Thyroid gland (tissue), 4 donors: ENCODE results near the gene PRKCA. TPM values are rescaled to one million over a fixed set of nuclear protein-coding genes. Genes with fewer than 3 reads are reported as not detected.

ENCODE experiments used
- DNase-seq, 2 donors: peaks; one replicate each; pipeline ENCODE4 v3.0.0-alpha.2; 2019
- H3K27ac ChIP-seq, 3 donors: fragments of 200-600 bp; sonication (generic); 1 replicate in 2 of 3; 2 replicates in 1 of 3; pipeline ENCODE4 v1.5.1; 2016 to 2019; ENCODE audit warnings: mild to moderate bottlenecking in 1 of 3, moderate library complexity in 1 of 3
- H3K27me3 ChIP-seq: fragments of 200-600 bp; sonication (generic); one replicate; pipeline ENCODE4 v1.5.1; 2019
- H3K36me3 ChIP-seq, 2 donors: fragments of 200-600 bp; sonication (generic); one replicate each; pipeline ENCODE4 v1.5.1; 2016 to 2019
- H3K4me1 ChIP-seq, 2 donors: fragments of 200-600 bp; sonication (generic); one replicate each; pipeline ENCODE4 v1.5.1; 2017 to 2019
- H3K4me3 ChIP-seq, 3 donors: fragments of 200-600 bp; sonication (generic); replicated peaks in 1 of 3; 1 replicate in 2 of 3; 2 replicates in 1 of 3; pipeline ENCODE4 v1.5.1; 2016; ENCODE audit warnings: mild to moderate bottlenecking in 1 of 3
- H3K9me3 ChIP-seq: fragments of 200-600 bp; sonication (generic); one replicate; pipeline ENCODE4 v1.5.1; 2017
- CTCF ChIP-seq, 6 experiments: fragments of 200-600 bp in 3 of 6; fragments of 450-650 bp in 3 of 6; sonication (generic) in 3 of 6; IDR thresholded peaks; one replicate each; pipeline ENCODE4 v1.5.1; 2016 to 2019; ENCODE audit warnings: antibody characterized with exemption in 6 of 6, mild to moderate bottlenecking in 2 of 6, inconsistent platforms in 1 of 6, moderate library complexity in 1 of 6
- POLR2A ChIP-seq, 2 donors: fragments of 450-650 bp; IDR thresholded peaks; one replicate each; pipeline ENCODE4 v1.6.1; 2017; ENCODE audit warnings: antibody characterized with exemption in 2 of 2, mild to moderate bottlenecking in 2 of 2, moderate library complexity in 1 of 2
- WGBS, 2 donors: methylation state at CpG; one replicate each; pipeline ENCODE4 v1.1.5; 2017; 5-methylcytosine and 5-hydroxymethylcytosine counted together
- intact Hi-C: fragments of 100-400 bp; cut with DNase I; formaldehyde crosslinking; loops from one replicate; pipeline ENCODE4 v1.15.1; 2023
- total RNA-seq, 4 donors: library from RNA; depleted of rRNA; stranded (reverse); fragments of >200 nt; gene quantifications; one replicate each; pipeline ENCODE4 v1.2.3, GENCODE V29; 2016

The PRKCA gene
- total RNA-seq, 4 donors from 2014 or later: 6.7 to 24.2 (median 15.3) TPM

- peak overlapping the region in 1 of 3 donors; percentile 28 for H3K27ac ChIP-seq
- 92% methylated on average over 12 to 16 of the region's 16 CpGs for WGBS, 2 donors
- no peak for DNase-seq
These were observed 373.0 kb downstream of the PRKCA start for GRCh38 chr17:66675273-66675990.

GRCh38 chr17:66675991-66676371, 373.6 kb downstream of the PRKCA start:
- WGBS, 2 donors: 70 to 73% methylated on average over 16 to 17 of the region's 17 CpGs
- peak; percentile 2 to 10 for DNase-seq

More at GRCh38 chr17:66675273-66675990, 373.0 kb downstream of the PRKCA start:
- no peaks in the 10 kb centered on the region for H3K9me3 ChIP-seq
- TF ChIP-seq POLR2A (IDR thresholded peaks at IDR 0.05): no peak
- TF ChIP-seq CTCF (IDR thresholded peaks at IDR 0.05): no peak
- no peaks in the 10 kb centered on the region for H3K4me1 ChIP-seq
- intact Hi-C loops: loop anchor here (10.0 kb wide), 1 partner anchor 421 kb away; no protein-coding TSS in a partner anchor
- no peaks in the 10 kb centered on the region for H3K36me3 ChIP-seq
- H3K27me3 ChIP-seq: no peaks in the 10 kb centered on the region
- H3K4me3 ChIP-seq: no peak overlapping the region

DNA sequence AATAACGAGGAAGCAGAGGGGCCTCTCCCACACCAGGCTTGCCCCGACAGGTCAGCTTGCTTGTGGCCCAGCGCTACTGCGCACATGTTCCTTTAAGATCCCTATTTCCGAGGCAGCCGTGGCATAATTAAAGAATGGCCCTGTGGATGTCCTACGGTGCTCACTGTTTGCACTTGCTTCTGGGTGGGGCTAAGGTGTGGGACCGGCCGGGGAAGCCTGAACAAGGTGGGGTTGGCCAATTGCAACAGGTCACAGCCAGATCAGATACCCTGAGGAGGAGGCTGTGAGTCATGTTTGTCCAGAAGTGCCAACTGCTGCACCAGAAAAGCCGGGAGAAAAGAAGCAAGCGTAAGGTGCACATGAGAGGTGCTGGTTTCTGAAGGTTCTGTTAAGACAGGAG, 374.0 kb downstream of the PRKCA start:
- Histone ChIP-seq H3K27me3 (no peaks in the 10 kb centered on the region), H3K27ac (peak overlapping the region in 1 of 3 donors; percentile 28), H3K4me1 (no peaks in the 10 kb centered on the region), H3K4me3 (no peak overlapping the region), H3K9me3 (no peaks in the 10 kb centered on the region), H3K36me3 (no peaks in the 10 kb centered on the region)
- intact Hi-C loops: loop anchor here (10.0 kb wide), 1 partner anchor 422 kb away; no protein-coding TSS in a partner anchor
- peak; percentile 3 to 5 for DNase-seq
- 63 to 65% methylated on average over 7 to 11 of the region's 11 CpGs for WGBS, 2 donors
- no peak for TF ChIP-seq POLR2A (IDR thresholded peaks at IDR 0.05)
- TF ChIP-seq CTCF (IDR thresholded peaks at IDR 0.05): no peak

More at GRCh38 chr17:66675991-66676371, 373.6 kb downstream of the PRKCA start:
- TF ChIP-seq POLR2A (IDR thresholded peaks at IDR 0.05) (no peak), CTCF (IDR thresholded peaks at IDR 0.05) (no peak)
- no peaks in the 10 kb centered on the region for H3K27me3 ChIP-seq
- H3K9me3 ChIP-seq: no peaks in the 10 kb centered on the region
- H3K4me3 ChIP-seq: no peak overlapping the region
- intact Hi-C loops: loop anchor here (10.0 kb wide), 1 partner anchor 421 kb away; no protein-coding TSS in a partner anchor
- H3K27ac ChIP-seq: peak overlapping the region in 1 of 3 donors; percentile 28
- no peaks in the 10 kb centered on the region for H3K4me1 ChIP-seq
- H3K36me3 ChIP-seq: no peaks in the 10 kb centered on the region

- 96 to 98% methylated on average over 13 of the region's 13 CpGs for WGBS, 2 donors
- Histone ChIP-seq H3K27me3 (no peaks in the 10 kb centered on the region), H3K4me3 (no peak overlapping the region), H3K36me3 (no peaks in the 10 kb centered on the region), H3K27ac (no peak overlapping the region), H3K4me1 (no peaks in the 10 kb centered on the region), H3K9me3 (no peaks in the 10 kb centered on the region)
- no peak for TF ChIP-seq CTCF (IDR thresholded peaks at IDR 0.05)
- TF ChIP-seq POLR2A (IDR thresholded peaks at IDR 0.05): no peak
- intact Hi-C loops: loop anchor here (10.0 kb wide), 1 partner anchor 423 kb away; no protein-coding TSS in a partner anchor
- no peak for DNase-seq
These were observed 375.0 kb downstream of the PRKCA start for GRCh38 chr17:66677201-66677981.
